Gastrocnemius medialis (tissue), 4 donors: Measurements from ENCODE around the gene TGFBR1.

Source experiments
- CTCF ChIP-seq, 5 experiments: fragments of 450-650 bp in 3 of 5; fragments of 200-600 bp in 2 of 5; sonication (generic) in 2 of 5; IDR thresholded peaks in 4 of 5; conservative IDR thresholded peaks in 1 of 5; 1 replicate in 4 of 5; 2 replicates in 1 of 5; pipeline ENCODE4 v1.5.1; 2016 to 2019; ENCODE audit warnings: antibody characterized with exemption in 5 of 5, mild to moderate bottlenecking in 3 of 5, moderate library complexity in 3 of 5
- POLR2A ChIP-seq, 2 donors: fragments of 450-650 bp; IDR thresholded peaks; one replicate each; pipeline ENCODE4 v1.6.1; 2017; ENCODE audit warnings: antibody characterized with exemption in 2 of 2, mild to moderate bottlenecking in 2 of 2, moderate library complexity in 2 of 2

- TF ChIP-seq POLR2A (IDR thresholded peaks at IDR 0.05) (no peak), CTCF (IDR thresholded peaks at IDR 0.05 in 4 of 5, conservative IDR thresholded peaks at IDR 0.05 in 1 of 5) (no peak)
Observed at GRCh38 chr9:99103054-99103895, 1.6 kb upstream of the TGFBR1 start.
